Panc1 (cell line): ENCODE data around the gene SNTG2. TPM values are rescaled to one million over a fixed set of nuclear protein-coding genes. Genes with fewer than 3 reads are reported as not detected.
"Not testable (repeated sequence)": the region's sequence is repeated elsewhere in the genome, so short reads cannot be mapped to it uniquely, and the experiment has no call there.

Source experiments
- ATAC-seq: fragments of 200-7000 bp; cut with Tn5 transposase; 2 replicates; pipeline ENCODE4 v1.9.1; 2020; ENCODE audit warnings: mild to moderate bottlenecking, moderate library complexity
- BruUV-seq: library from RNA; stranded (reverse); fragments of 400-500 nt; replicated peaks from 2 replicates; lab custom pipeline; 2021; lab: Mats Ljungman, UMichigan
- CTCF ChIA-PET: fragments of 300-600 bp; sonication (Branson Sonifier 250); formaldehyde crosslinking; loops from one replicate; lab custom pipeline; 2022; ENCODE audit warnings: antibody characterized with exemption; lab: Charles Lee
- POLR2A ChIA-PET: fragments of 300-600 bp; sonication (Branson Sonifier 250); formaldehyde crosslinking; loops from one replicate; lab custom pipeline; 2022; ENCODE audit warnings: antibody characterized with exemption; lab: Charles Lee
- DNase-seq: peaks from one replicate; pipeline ENCODE4 v3.0.0-alpha.2; 2010; ENCODE audit warnings: low read depth, low spot score
- H3K27ac ChIP-seq: 2 replicates; pipeline ENCODE4 v1.5.1; 2011; ENCODE audit warnings: mild to moderate bottlenecking, low read length, inconsistent platforms
- H3K27me3 ChIP-seq: fragments of 200-500 bp; sonication (Bioruptor generic); 2 replicates; pipeline ENCODE4 v1.6.0; 2014; ENCODE audit warnings: low read length, inconsistent platforms; ENCODE audit not compliant: control insufficient read depth, insufficient read depth
- H3K36me3 ChIP-seq: fragments of 200-500 bp; sonication (Bioruptor generic); 2 replicates; pipeline ENCODE4 v1.5.1; 2014; ENCODE audit warnings: inconsistent platforms, mild to moderate bottlenecking, low read length, moderate library complexity; ENCODE audit not compliant: control insufficient read depth, insufficient read depth
- H3K4me1 ChIP-seq: 2 replicates; pipeline ENCODE4 v1.5.1; 2011; ENCODE audit warnings: inconsistent platforms, mild to moderate bottlenecking, low read length, moderate library complexity; ENCODE audit not compliant: control insufficient read depth, insufficient read depth
- H3K4me3 ChIP-seq, 2 experiments: 2 replicates each; pipeline ENCODE4 v1.5.1; 2011 to 2012; ENCODE audit warnings: low read depth in 2 of 2, low read length in 2 of 2, mild to moderate bottlenecking in 2 of 2, inconsistent platforms in 1 of 2, moderate library complexity in 1 of 2
- H3K9me3 ChIP-seq: fragments of 200-500 bp; sonication (Bioruptor generic); 2 replicates; pipeline ENCODE4 v1.5.1; 2014; ENCODE audit warnings: low read depth, mild to moderate bottlenecking, inconsistent platforms, low read length, moderate library complexity; ENCODE audit not compliant: control insufficient read depth, insufficient read depth
- POLR2AphosphoS5 ChIP-seq: IDR thresholded peaks from 2 replicates; pipeline ENCODE4 v1.6.1; 2012; ENCODE audit warnings: mild to moderate bottlenecking, low read depth, low read length, moderate library complexity
- SIN3A ChIP-seq: IDR thresholded peaks from 2 replicates; pipeline ENCODE4 v1.6.1; 2012; ENCODE audit warnings: low read depth, mild to moderate bottlenecking, low read length, moderate library complexity, borderline replicate concordance; ENCODE audit not compliant: insufficient read depth
- TCF7L2 ChIP-seq: IDR thresholded peaks from 2 replicates; pipeline ENCODE4 v1.6.1; 2011; ENCODE audit warnings: mild to moderate bottlenecking, low read depth, low read length, inconsistent platforms
- in situ Hi-C: cut with HindIII; loops from 2 replicates; pipeline ENCODE4 v1.10.0; 2016; ENCODE audit warnings: low sequenced_read_pairs, low pct_unique_long_range_greater_than_20kb
- intact Hi-C: fragments of 100-400 bp; cut with micrococcal nuclease; formaldehyde crosslinking; loops from one replicate; pipeline ENCODE4 v1.10.0; 2022; ENCODE audit not compliant: unreplicated experiment
- total RNA-seq: library from RNA; stranded (reverse); gene quantifications from one replicate; pipeline ENCODE4 v1.2.1, GENCODE V29; 2021; ENCODE audit not compliant: unreplicated experiment
- TF ChIP-seq, protein P1 (sequence below): fragments of 450-650 bp; IDR thresholded peaks from 2 replicates; pipeline ENCODE4 v1.5.1; 2017; ENCODE audit warnings: mild to moderate bottlenecking
- TF ChIP-seq, protein P2 (sequence below), 2 experiments: IDR thresholded peaks; 2 replicates each; pipeline ENCODE4 v1.6.1; 2011 to 2012; ENCODE audit warnings: low read depth in 2 of 2, control low read depth in 1 of 2, low read length in 1 of 2, mild to moderate bottlenecking in 1 of 2, moderate library complexity in 1 of 2; ENCODE audit not compliant: insufficient read depth in 1 of 2

SNTG2 gene
- total RNA-seq, 1 experiment from 2014 or later, result not detected

DNA sequence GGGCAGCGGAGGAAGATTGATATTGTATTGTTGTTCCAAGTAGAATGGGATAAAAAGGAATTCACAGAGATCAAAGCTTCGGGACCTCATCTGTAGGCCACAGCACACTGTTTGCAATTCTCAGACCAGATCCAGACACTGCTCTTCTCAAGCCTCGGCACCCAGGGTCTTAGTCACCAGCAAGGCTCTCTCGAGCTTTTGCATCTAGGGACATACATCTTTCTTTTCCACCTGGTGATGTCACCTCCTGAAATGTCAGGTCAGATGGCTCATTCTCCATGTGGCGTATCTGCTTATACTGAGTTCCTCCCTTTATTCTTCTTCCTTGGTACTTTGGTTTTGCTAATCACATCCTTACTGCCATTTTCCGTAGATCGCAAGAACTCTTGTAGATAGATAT lies 42.9 kb upstream of the SNTG2 start:
- ATAC-seq (no peak), DNase-seq (no peak)
- ChIA-PET POLR2A (no interaction called here), CTCF (no interaction called here)
- no peaks in the 10 kb centered on the region for H3K9me3 ChIP-seq
- BruUV-seq, result no TSS peak
- H3K27me3 ChIP-seq, result no peaks in the 10 kb centered on the region
- no peak overlapping the region for H3K27ac ChIP-seq
- TF ChIP-seq TCF7L2 (no peak), POLR2AphosphoS5 (no peak), SIN3A (no peak)
- TF ChIP-seq, protein P1, sequence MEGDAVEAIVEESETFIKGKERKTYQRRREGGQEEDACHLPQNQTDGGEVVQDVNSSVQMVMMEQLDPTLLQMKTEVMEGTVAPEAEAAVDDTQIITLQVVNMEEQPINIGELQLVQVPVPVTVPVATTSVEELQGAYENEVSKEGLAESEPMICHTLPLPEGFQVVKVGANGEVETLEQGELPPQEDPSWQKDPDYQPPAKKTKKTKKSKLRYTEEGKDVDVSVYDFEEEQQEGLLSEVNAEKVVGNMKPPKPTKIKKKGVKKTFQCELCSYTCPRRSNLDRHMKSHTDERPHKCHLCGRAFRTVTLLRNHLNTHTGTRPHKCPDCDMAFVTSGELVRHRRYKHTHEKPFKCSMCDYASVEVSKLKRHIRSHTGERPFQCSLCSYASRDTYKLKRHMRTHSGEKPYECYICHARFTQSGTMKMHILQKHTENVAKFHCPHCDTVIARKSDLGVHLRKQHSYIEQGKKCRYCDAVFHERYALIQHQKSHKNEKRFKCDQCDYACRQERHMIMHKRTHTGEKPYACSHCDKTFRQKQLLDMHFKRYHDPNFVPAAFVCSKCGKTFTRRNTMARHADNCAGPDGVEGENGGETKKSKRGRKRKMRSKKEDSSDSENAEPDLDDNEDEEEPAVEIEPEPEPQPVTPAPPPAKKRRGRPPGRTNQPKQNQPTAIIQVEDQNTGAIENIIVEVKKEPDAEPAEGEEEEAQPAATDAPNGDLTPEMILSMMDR, result no peak
- TF ChIP-seq, protein P2, sequence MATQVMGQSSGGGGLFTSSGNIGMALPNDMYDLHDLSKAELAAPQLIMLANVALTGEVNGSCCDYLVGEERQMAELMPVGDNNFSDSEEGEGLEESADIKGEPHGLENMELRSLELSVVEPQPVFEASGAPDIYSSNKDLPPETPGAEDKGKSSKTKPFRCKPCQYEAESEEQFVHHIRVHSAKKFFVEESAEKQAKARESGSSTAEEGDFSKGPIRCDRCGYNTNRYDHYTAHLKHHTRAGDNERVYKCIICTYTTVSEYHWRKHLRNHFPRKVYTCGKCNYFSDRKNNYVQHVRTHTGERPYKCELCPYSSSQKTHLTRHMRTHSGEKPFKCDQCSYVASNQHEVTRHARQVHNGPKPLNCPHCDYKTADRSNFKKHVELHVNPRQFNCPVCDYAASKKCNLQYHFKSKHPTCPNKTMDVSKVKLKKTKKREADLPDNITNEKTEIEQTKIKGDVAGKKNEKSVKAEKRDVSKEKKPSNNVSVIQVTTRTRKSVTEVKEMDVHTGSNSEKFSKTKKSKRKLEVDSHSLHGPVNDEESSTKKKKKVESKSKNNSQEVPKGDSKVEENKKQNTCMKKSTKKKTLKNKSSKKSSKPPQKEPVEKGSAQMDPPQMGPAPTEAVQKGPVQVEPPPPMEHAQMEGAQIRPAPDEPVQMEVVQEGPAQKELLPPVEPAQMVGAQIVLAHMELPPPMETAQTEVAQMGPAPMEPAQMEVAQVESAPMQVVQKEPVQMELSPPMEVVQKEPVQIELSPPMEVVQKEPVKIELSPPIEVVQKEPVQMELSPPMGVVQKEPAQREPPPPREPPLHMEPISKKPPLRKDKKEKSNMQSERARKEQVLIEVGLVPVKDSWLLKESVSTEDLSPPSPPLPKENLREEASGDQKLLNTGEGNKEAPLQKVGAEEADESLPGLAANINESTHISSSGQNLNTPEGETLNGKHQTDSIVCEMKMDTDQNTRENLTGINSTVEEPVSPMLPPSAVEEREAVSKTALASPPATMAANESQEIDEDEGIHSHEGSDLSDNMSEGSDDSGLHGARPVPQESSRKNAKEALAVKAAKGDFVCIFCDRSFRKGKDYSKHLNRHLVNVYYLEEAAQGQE (IDR thresholded peaks at IDR 0.05; ENCODE audit: insufficient read depth in 1 of 2, low read depth in 2 of 2, low read length in 1 of 2), result no peak
- no peak overlapping the region for H3K4me3 ChIP-seq
- H3K4me1 ChIP-seq, result no peaks in the 10 kb centered on the region
- no peaks in the 10 kb centered on the region for H3K36me3 ChIP-seq
- intact Hi-C loops, result no loop called here
- in situ Hi-C loops, result no loop called here

DNA sequence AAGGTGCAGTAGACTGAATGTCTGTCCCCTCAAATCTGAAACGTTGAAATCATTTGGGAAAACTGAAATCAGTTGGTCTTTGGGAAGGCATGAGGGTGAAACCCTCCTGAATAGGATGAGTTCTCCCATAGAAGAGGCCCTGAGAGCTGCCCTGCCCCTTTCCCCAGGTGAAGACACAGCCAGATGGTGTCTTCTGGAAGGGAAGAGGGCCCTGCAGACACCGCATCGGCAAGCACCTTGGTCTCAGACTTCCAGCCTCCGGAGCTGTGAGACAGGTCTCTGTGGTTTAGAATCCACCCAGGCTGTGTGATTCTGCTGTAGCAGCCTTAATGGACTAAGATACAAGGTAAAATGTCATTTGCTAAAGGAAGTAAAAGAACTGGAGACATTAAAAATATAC lies 42.1 kb upstream of the SNTG2 start:
- ChIA-PET CTCF (no interaction called here), POLR2A (no interaction called here)
- no peaks in the 10 kb centered on the region for H3K9me3 ChIP-seq
- H3K27me3 ChIP-seq, result no peaks in the 10 kb centered on the region
- TF ChIP-seq, protein P2 (IDR thresholded peaks at IDR 0.05; ENCODE audit: insufficient read depth in 1 of 2, low read depth in 2 of 2, low read length in 1 of 2), result no peak
- TF ChIP-seq, protein P1, result no peak
- no peak for TF ChIP-seq TCF7L2
- TF ChIP-seq SIN3A, result no peak
- TF ChIP-seq POLR2AphosphoS5, result no peak
- ATAC-seq, result no peak
- intact Hi-C loops, result no loop called here
- no peak for DNase-seq
- H3K27ac ChIP-seq, result no peak overlapping the region
- H3K4me3 ChIP-seq, result no peak overlapping the region
- H3K4me1 ChIP-seq, result no peaks in the 10 kb centered on the region
- H3K36me3 ChIP-seq, result no peaks in the 10 kb centered on the region
- BruUV-seq, result no TSS peak
- in situ Hi-C loops, result no loop called here

DNA sequence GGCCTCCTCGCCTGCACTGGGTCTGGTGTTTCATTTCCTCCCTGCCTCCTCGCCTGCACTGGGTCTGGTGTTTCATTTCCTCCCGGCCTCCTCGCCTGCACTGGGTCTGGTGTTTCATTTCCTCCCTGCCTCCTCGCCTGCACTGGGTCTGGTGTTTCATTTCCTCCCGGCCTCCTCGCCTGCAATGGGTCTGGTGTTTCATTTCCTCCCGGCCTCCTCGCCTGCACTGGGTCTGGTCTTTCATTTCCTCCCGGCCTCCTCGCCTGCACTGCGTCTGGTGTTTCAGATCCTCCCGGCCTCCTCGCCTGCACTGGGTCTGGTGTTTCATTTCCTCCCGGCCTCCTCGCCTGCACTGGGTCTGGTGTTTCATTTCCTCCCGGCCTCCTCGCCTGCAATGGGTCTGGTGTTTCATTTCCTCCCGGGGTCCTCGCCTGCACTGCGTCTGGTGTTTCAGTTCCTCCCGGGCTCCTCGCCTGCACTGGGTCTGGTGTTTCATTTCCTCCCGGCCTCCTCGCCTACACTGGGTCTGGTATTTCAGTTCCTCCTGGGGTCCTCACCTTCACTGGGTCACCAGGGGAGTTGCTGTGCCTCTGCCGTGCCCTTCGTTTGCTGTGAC lies 40.8 kb upstream of the SNTG2 start:
- BruUV-seq, POLR2A ChIA-PET, H3K4me1 ChIP-seq, CTCF ChIA-PET, H3K9me3 ChIP-seq, intact Hi-C loops, DNase-seq, ATAC-seq, H3K36me3 ChIP-seq, H3K4me3 ChIP-seq, H3K27ac ChIP-seq, in situ Hi-C loops, H3K27me3 ChIP-seq: not testable (repeated sequence)
